NCI-H1048 (cell line): ENCODE data around the gene FAAP20.

ENCODE experiments used
- DNase-seq: peaks from one replicate; lab custom pipeline; 2025; lab: John Stamatoyannopoulos, UW

The FAAP20 gene

DNA sequence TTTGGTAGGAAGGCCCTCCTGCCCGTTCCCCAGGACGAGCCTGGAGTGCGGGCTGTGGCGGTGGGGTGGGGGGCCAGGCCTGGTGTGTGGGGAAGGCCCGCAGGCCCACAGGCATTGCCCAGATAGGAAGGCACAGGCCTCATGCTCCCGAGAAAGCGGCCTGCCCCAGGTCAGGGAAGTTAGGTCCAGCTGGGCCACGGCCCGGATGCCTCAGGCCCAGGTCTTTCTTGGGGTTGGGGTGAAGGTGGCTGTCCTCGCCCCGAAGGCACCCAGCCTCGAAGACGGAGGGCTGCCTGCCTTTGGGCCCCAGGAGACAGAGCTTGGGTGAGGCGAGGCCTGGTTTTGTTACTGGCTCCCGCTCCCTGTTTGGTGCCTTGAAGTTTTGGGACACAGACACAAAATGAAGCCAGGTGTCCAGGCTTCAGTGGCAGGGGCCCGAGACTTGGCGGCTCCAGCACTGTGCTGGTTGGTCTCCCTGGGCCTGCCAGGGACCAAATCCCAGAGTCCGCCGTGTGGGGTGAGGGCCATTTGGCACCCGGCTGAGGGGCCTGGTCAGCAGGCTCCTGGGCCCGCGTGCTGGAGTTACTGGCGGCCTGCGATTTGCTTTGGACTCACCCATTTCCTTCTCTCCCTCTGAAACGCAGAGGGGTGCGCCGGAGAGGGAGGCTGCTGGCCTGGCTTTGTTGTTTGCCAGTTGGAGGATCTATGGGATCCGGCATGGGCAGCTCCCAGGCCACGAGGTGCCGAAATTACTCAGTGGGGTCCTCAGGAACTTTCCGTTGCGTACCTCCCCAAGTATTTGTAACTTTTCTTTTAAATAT is 35.5 kb upstream of the FAAP20 start:
- no peak for DNase-seq

DNA sequence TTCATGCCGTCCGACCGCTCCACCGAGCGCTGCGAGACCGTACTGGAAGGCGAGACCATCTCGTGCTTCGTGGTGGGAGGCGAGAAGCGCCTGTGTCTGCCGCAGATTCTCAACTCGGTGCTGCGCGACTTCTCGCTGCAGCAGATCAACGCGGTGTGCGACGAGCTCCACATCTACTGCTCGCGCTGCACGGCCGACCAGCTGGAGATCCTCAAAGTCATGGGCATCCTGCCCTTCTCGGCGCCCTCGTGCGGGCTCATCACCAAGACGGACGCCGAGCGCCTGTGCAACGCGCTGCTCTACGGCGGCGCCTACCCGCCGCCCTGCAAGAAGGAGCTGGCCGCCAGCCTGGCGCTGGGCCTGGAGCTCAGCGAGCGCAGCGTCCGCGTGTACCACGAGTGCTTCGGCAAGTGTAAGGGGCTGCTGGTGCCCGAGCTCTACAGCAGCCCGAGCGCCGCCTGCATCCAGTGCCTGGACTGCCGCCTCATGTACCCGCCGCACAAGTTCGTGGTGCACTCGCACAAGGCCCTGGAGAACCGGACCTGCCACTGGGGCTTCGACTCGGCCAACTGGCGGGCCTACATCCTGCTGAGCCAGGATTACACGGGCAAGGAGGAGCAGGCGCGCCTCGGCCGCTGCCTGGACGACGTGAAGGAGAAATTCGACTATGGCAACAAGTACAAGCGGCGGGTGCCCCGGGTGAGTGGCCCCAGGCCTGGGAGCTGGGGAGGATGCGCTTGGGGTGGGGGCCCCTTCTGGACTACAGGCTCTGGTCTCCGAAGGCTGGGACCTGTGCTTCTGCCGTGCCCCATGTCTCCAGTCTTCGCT is 34.7 kb upstream of the FAAP20 start:
- no peak for DNase-seq

DNA sequence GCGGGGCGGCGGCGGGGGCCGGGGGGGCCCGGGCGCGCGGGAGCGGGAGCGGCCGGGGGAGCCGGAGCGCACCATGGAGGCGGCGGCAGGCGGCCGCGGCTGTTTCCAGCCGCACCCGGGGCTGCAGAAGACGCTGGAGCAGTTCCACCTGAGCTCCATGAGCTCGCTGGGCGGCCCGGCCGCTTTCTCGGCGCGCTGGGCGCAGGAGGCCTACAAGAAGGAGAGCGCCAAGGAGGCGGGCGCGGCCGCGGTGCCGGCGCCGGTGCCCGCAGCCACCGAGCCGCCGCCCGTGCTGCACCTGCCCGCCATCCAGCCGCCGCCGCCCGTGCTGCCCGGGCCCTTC is 34.1 kb upstream of the FAAP20 start:
- DNase-seq = no peak

DNA sequence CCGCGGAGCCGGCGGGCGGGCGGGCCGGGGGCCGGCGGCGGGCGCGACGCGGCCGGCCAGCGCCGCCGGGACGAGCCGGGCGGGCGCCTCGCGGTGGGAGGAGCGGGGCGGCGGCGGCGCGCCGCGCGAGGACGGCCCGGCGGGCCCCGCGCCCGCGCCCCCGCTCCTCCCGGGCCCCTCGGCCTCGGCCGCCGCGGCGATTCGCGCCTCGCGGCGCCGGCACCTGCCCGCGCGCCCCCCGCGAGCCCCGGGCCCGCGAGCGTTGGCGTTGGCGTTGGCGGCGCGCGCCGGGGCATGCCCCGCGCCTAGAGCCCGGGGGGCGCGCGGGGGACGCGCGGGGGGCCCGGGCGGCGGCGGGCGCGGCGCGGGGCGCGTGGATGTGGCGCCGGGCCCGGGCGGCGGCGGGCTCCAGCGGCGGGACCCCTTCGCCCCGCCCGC is 33.6 kb upstream of the FAAP20 start, which contains the start of gene SKI:
Gene SKI (plus strand): TSS at position 163 of the 438 bp plus-strand sequence. CDS start 448 bp downstream, outside the sequence.
- DNase-seq = no peak

DNA sequence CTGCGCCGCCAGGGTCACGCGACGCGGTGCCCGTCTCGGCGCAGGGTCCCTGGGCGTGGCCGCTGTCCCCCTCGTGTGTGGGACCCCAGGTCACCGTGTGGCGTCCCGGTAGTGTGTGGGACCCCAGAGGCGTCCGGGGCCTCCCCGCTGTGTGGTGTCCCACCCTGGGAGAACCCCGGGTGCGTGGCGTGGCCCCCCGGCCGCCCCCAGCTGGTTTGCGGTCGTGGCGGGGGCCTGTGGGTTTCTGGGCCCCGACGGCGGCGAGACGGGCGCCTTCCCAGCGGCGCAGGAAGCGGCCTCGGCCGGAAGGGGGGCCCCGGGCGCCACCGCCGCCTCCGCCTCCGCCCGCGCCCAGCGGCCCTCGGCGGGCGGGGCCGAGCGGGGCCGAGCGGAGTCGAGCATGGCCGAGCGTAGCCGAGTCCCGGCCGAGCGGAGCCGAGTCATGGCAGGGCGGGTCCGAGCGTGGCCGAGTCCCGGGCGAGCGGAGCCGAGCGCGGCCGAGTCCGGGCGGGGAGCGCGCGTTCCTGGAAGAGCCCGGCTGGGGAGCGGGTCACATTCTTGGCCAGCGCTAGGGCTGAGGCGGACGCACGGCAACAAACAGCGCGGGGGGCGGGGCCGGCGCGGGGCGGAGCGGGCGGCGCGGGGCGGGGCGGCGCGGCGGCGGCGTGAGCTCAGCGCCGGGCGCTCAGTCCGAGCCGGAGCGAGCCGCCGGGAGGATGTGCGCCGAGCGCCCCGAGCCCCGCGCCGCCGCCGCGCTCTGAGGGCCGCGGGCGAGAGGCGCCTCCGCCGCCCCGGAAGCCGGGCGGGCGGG is 33.0 kb upstream of the FAAP20 start:
- DNase-seq = peak; percentile 91

DNA sequence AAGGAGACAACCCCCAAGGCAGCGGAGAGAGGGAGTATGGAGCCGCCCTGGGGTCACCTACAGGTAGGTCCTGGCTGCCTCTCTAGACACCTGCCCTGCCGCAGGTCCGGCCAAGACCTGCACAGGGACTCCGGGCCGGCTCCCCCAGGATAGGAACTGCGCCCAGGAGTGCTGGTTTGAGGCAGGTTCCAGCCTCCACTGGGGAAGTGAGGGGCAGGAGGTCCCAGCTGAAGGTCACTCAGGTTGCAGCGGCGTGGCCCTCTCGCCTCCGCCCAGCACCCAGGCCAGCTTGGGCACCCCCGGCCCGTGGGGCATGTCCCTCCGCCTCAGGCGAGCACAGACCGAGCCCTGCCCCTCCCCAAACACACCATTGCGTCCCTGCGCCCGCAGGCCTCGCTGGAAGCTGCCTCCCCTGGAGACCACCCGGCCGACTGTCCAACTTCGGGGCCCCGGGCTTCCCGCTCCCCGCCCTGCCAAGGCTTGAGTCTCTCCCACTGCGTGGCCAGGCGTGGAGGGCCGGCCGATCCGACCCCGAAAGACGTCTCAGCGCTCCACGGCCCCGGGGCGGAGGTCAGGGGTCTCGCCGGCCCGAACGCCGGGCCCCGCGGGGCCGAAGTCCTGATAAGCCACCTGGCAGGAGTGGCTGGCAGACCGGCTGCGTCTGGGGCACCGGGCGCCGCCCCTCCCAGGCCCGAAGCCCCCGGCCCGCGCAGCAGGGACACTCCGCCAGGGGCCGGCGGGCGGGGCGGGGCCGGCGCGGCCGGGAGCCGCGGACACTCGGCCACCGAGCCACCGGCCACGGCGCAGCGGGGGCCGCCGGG is 32.2 kb upstream of the FAAP20 start:
- DNase-seq = no peak

- no peak for DNase-seq
These were observed 30.3 kb upstream of the FAAP20 start for GRCh38 chr1:2224631-2225428.

DNA sequence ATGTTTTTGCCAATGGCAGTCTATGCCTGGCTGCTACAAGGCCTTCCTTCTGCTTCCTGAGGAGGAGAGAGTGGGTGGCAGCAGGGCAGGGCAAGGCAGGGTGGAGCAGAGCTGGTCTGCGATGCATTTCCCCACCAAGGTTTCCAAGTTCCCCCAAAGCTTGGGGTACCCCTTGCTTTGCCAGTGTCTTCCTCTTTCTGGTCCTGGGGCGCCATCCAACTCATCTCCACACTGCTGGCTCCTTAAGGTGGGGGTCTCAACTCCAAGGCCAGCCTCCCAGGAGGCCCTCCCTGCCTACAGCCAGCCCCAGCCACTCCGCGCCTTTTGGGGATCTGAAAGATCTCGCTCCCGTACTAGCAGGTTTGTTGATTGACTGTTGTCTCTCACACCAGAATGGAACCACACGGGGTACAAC is 29.6 kb upstream of the FAAP20 start:
- no peak for DNase-seq

- DNase-seq = no peak
These were observed 26.7 kb upstream of the FAAP20 start for GRCh38 chr1:2221271-2221670.

GRCh38 chr1:2216767-2217058 is 22.1 kb upstream of the FAAP20 start:
- DNase-seq = no peak

- no peak for DNase-seq
These were observed 21.6 kb upstream of the FAAP20 start for GRCh38 chr1:2215909-2216766.

GRCh38 chr1:2215329-2215728 is 20.8 kb upstream of the FAAP20 start:
- no peak for DNase-seq

GRCh38 chr1:2214541-2215241 is 20.1 kb upstream of the FAAP20 start:
- no peak for DNase-seq

DNA sequence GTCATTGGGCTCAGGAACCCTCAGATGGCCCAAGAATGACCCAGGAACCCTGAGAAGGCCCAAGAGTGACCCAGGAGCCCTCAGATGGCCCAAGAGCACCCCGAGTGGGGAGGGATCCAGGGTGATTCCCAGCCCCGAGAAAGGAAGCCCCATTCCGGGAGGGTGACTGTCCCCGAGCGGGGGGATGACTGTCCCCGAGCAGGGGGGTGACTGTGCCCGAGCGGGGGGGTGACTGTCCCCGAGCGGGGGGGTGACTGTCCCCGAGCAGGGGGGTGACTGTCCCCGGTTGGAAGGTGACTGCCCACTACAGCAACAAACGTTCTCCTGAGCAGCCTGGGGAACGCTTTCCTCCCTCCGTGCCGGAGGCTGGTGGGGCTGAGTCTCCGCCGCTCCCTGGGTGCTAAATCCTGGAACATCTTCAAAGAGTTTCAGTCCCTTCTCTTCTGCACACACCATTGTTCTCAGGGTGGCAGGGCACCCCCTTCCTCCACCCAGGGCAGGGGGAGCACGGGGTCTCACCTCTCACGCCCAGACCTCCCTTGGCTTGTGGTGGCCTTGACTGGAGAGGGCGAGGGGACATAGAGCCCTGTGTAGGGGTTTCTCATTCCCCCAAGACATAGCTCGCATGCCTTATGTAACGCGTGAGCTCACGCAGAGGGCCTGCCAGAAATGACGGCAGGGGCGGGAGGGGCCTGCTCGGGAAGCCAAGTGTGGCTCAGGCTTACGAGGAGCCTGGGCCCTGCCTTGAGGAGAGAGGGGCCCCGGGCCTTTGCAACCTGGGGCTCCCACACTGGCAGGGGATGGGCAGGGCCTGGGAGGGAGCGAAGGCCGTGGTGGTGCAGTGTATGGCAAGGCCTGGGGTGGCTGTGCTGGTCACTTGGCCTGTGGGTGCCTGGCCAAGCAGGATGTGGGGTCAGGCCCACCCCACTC is 19.3 kb upstream of the FAAP20 start:
- DNase-seq = no peak

GRCh38 chr1:2212532-2213491 is 18.2 kb upstream of the FAAP20 start:
- DNase-seq = no peak

DNA sequence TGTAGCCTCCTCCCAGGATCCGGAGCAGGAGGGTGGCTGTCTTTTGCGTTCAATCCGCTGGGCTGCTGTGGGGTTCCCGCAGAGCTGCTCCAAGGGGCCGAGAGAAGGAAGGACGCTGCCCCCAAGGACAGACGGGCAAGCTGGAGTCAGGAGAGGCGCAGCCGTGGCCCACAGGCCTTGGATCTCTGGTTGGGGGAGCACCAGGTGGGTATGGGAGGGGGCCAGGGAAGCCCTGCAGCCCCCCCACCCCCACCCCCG is 17.6 kb upstream of the FAAP20 start:
- no peak for DNase-seq

GRCh38 chr1:2210786-2211185 is 16.2 kb upstream of the FAAP20 start:
- no peak for DNase-seq
